ENCODE results near the gene ARGFX.

The ARGFX gene

GRCh38 chr3:121601212-121601812 is 33.6 kb downstream of the ARGFX start:
- no peak for DNase-seq (ENCODE audit: low spot score)
- no peak for TF ChIP-seq CTCF (IDR thresholded peaks at IDR 0.05; ENCODE audit: extremely low read depth, missing control alignments)

GRCh38 chr3:121604759-121605158 is 37.0 kb downstream of the ARGFX start:
- no peak for DNase-seq (ENCODE audit: low spot score)
- no peak for TF ChIP-seq CTCF (IDR thresholded peaks at IDR 0.05; ENCODE audit: extremely low read depth, missing control alignments)

- no peak for DNase-seq (ENCODE audit: low spot score)
- TF ChIP-seq CTCF (IDR thresholded peaks at IDR 0.05; ENCODE audit: extremely low read depth, missing control alignments), result no peak
These were observed 38.4 kb downstream of the ARGFX start for GRCh38 chr3:121606106-121606505.

All from GM20000 (cell line).